Bronchial epithelial cell (primary cell): ENCODE data around the gene NPY5R. TPM values are rescaled to one million over a fixed set of nuclear protein-coding genes. Genes with fewer than 3 reads are reported as not detected.

Experiments used
- DNase-seq: peaks from one replicate; pipeline ENCODE4 v3.0.0-alpha.2; 2010; ENCODE audit warnings: low read depth
- FAIRE-seq: peaks from 2 replicates; lab custom pipeline; 2011; peaks lifted over from hg19 to GRCh38; lab: Jason Lieb, UNC
- H3K27me3 ChIP-seq: 2 replicates; pipeline ENCODE4 v1.5.1; 2011; ENCODE audit warnings: low read length; ENCODE audit not compliant: control insufficient read depth, insufficient read depth
- H3K36me3 ChIP-seq: 2 replicates; pipeline ENCODE4 v1.5.1; 2011; ENCODE audit warnings: low read length; ENCODE audit not compliant: control insufficient read depth, insufficient read depth
- H3K4me3 ChIP-seq: 2 replicates; pipeline ENCODE4 v1.5.1; 2011; ENCODE audit warnings: mild to moderate bottlenecking, low read depth, low read length, control low read depth
- CTCF ChIP-seq: IDR thresholded peaks from 2 replicates; pipeline ENCODE4 v1.5.1; 2011; ENCODE audit warnings: mild to moderate bottlenecking, moderate library complexity, low read length, control low read depth, inconsistent platforms; ENCODE audit not compliant: insufficient read depth, severe bottlenecking
- total RNA-seq: library from RNA; depleted of rRNA; stranded (reverse); fragments of >200 nt; gene quantifications from 2 replicates; pipeline ENCODE4 v1.2.1, GENCODE V29; 2014

NPY5R gene
- not detected in 2 replicates for total RNA-seq

- no peaks in the 10 kb centered on the region for H3K36me3 ChIP-seq
- no peak for TF ChIP-seq CTCF
- H3K4me3 ChIP-seq: no peak within 1 kb of the TSS
- FAIRE-seq (no peak), DNase-seq (no peak)
- peaks cover 25% of the 10 kb centered on the region for H3K27me3 ChIP-seq
These were observed at the start of gene NPY5R for GRCh38 chr4:163343604-163344146. Gene NPY5R, plus strand, starts transcription at chr4:163343892. Its CDS starts 6,382 bp downstream, at chr4:163350274.

DNA sequence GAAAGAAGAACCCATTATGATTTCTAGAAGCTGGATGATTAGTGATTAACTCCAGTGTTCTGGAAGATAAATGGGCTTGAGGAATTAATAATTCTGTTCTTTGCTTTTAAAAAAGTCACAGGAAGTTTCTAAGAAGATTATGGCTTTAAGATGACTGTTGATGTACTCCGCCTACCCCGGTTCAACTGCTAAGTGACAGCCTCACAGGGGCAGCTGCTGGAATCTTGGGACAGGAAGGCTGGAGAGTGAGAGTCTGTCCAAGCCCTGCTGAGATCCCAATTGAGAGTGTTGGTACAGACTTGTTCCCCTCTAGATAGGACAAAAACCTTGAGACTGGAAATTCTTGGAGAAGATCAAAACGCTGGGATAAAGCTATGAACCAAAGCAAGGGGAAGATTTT is 48.6 kb upstream of the NPY5R start:
- no peaks in the 10 kb centered on the region for H3K36me3 ChIP-seq
- H3K27me3 ChIP-seq: no peaks in the 10 kb centered on the region
- DNase-seq: no peak
- TF ChIP-seq CTCF: no peak
- H3K4me3 ChIP-seq: no peak overlapping the region
- no peak for FAIRE-seq

- Histone ChIP-seq H3K36me3 (no peaks in the 10 kb centered on the region), H3K27me3 (no peaks in the 10 kb centered on the region), H3K4me3 (no peak overlapping the region)
- TF ChIP-seq CTCF: no peak
- DNase-seq (no peak), FAIRE-seq (no peak)
These were observed 43.2 kb upstream of the NPY5R start for GRCh38 chr4:163300445-163300844.

- Histone ChIP-seq H3K27me3 (no peaks in the 10 kb centered on the region), H3K4me3 (no peak overlapping the region), H3K36me3 (no peaks in the 10 kb centered on the region)
- no peak for TF ChIP-seq CTCF
- DNase-seq: no peak
- FAIRE-seq: no peak
These were observed 40.6 kb upstream of the NPY5R start for GRCh38 chr4:163303069-163303468.

DNA sequence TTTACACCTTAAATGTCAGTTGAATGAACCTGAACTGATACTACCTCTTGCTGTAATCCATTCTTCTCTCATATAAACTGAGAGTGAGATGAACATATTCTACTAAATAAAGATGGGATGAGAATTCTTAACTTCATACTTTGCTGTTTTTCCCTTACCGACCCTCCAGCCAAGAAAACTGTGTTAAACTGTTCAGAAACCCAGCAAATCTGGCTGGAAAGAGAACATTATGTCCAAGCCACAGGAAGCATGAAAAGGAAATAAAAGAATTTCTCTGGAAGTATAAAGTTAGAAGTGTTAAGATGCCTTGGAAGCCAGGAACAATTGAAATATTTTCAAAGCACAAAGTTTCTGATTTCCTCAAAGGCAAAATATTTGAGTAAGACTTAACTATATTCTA is 34.2 kb upstream of the NPY5R start:
- TF ChIP-seq CTCF: no peak
- FAIRE-seq (no peak), DNase-seq (no peak)
- no peak overlapping the region for H3K4me3 ChIP-seq
- no peaks in the 10 kb centered on the region for H3K27me3 ChIP-seq
- no peaks in the 10 kb centered on the region for H3K36me3 ChIP-seq

DNA sequence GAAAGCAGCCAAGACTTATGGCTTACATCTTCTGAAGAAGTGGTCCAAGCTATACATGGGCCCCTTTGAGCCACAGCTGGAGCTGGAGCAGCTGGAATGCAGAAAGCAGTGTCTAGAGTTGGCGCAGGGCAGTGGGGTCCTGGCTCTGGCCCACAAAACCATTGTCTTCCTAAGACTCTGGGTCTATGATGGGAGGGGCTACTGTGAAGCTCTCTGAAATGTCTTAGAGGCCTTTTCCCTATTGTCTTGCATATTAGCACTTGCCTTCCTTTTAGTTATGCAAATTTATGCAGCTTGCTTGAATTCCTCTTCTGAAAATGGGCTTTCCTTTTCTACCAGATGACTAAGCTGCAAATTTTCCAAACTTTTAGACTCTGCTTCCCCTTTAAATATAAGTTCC is 26.6 kb upstream of the NPY5R start:
- no peak for DNase-seq
- H3K4me3 ChIP-seq: no peak overlapping the region
- no peak for FAIRE-seq
- H3K36me3 ChIP-seq: no peaks in the 10 kb centered on the region
- no peak for TF ChIP-seq CTCF
- no peaks in the 10 kb centered on the region for H3K27me3 ChIP-seq
